SK-N-MC (cell line): ENCODE measurements around the gene KCNH2.

Experiments used
- EZH2 ChIP-seq: fragments of 200-600 bp; sonication (generic); IDR thresholded peaks from one replicate; pipeline ENCODE4 v1.6.1; 2017; ENCODE audit warnings: antibody characterized with exemption
- FOXP2 ChIP-seq: optimal IDR thresholded peaks from 2 replicates; pipeline ENCODE3; 2011; ENCODE audit warnings: mild to moderate bottlenecking, moderate library complexity; ENCODE audit not compliant: insufficient read depth; ENCODE audit errors: extremely low read length, control extremely low read depth
- POLR2AphosphoS5 ChIP-seq: IDR thresholded peaks from 2 replicates; pipeline ENCODE4 v1.6.1; 2012; ENCODE audit warnings: mild to moderate bottlenecking, low read depth, low read length, borderline replicate concordance

- TF ChIP-seq FOXP2 (no peak), EZH2 (no peak), POLR2AphosphoS5 (no peak)
These were observed 18.4 kb upstream of the KCNH2 start for GRCh38 chr7:150996376-150997074.
